IMR-90 (cell line): Measurements from ENCODE around the gene TDRD6. TPM values are rescaled to one million over a fixed set of nuclear protein-coding genes. Genes with fewer than 3 reads are reported as not detected.

ENCODE experiments used
- ATAC-seq: fragments of 200-7000 bp; cut with Tn5 transposase; 2 replicates; pipeline ENCODE4 v1.9.1; 2020; ENCODE audit warnings: low read depth, mild to moderate bottlenecking, moderate library complexity
- BruUV-seq: library from RNA; stranded (reverse); fragments of 400-500 nt; replicated peaks from 2 replicates; lab custom pipeline; 2021; lab: Mats Ljungman, UMichigan
- CTCF ChIA-PET: fragments of 300-600 bp; formaldehyde crosslinking; extraction: SDS; loops from one replicate; lab custom pipeline; 2021; ENCODE audit warnings: antibody characterized with exemption; lab: Yijun Ruan, JAX
- POLR2A ChIA-PET: fragments of 300-600 bp; sonication (Branson Sonifier 250); formaldehyde crosslinking; loops from one replicate; lab custom pipeline; 2022; ENCODE audit warnings: antibody characterized with exemption; ENCODE audit not compliant: unreplicated experiment; lab: Charles Lee
- DNase-seq: peaks from one replicate; pipeline ENCODE4 v3.0.0; 2013
- H2AFZ ChIP-seq: replicated peaks from 2 replicates; pipeline ENCODE3; 2013; ENCODE audit warnings: low read length, mild to moderate bottlenecking; ENCODE audit not compliant: poor library complexity
- H2AK5ac ChIP-seq: 2 replicates; pipeline ENCODE4 v1.6.1; 2013; ENCODE audit warnings: low read depth, low read length, inconsistent platforms
- H2AK9ac ChIP-seq: replicated peaks from 2 replicates; pipeline ENCODE3; 2013; ENCODE audit warnings: mild to moderate bottlenecking, low read depth, low read length, moderate library complexity; ENCODE audit not compliant: poor library complexity
- H2BK120ac ChIP-seq: 2 replicates; pipeline ENCODE4 v1.6.1; 2013; ENCODE audit warnings: low read depth, low read length, inconsistent platforms
- H2BK15ac ChIP-seq: 3 replicates; pipeline ENCODE4 v1.6.1; 2013; ENCODE audit warnings: low read depth, low read length, inconsistent platforms
- H2BK20ac ChIP-seq: 2 replicates; pipeline ENCODE4 v1.6.1; 2013; ENCODE audit warnings: low read depth, mild to moderate bottlenecking, inconsistent platforms, low read length, moderate library complexity
- H2BK5ac ChIP-seq: 2 replicates; pipeline ENCODE4 v1.6.1; 2013; ENCODE audit warnings: mild to moderate bottlenecking, low read depth, low read length, inconsistent platforms; ENCODE audit not compliant: poor library complexity, severe bottlenecking
- H3K14ac ChIP-seq: replicated peaks from 2 replicates; pipeline ENCODE4 v1.6.1; 2013; ENCODE audit warnings: low read depth, low read length, inconsistent platforms
- H3K18ac ChIP-seq: 2 replicates; pipeline ENCODE4 v1.6.1; 2013; ENCODE audit warnings: low read depth, low read length, control low read depth
- H3K23ac ChIP-seq: 2 replicates; pipeline ENCODE4 v1.6.1; 2013; ENCODE audit warnings: low read depth, low read length, inconsistent platforms
- H3K27ac ChIP-seq: 2 replicates; pipeline ENCODE4 v1.5.1; 2013; ENCODE audit warnings: mild to moderate bottlenecking, control low read depth, low read length; ENCODE audit not compliant: insufficient read depth
- H3K27me3 ChIP-seq: 2 replicates; pipeline ENCODE4 v1.6.1; 2013; ENCODE audit warnings: low read length; ENCODE audit not compliant: control insufficient read depth, insufficient read depth
- H3K36me3 ChIP-seq: 2 replicates; pipeline ENCODE4 v1.6.1; 2013; ENCODE audit warnings: low read length, mixed read lengths; ENCODE audit not compliant: control insufficient read depth, insufficient read depth
- H3K4ac ChIP-seq: 2 replicates; pipeline ENCODE4 v1.6.1; 2013; ENCODE audit warnings: low read depth, low read length, inconsistent platforms
- H3K4me1 ChIP-seq: 2 replicates; pipeline ENCODE4 v1.6.1; 2013; ENCODE audit warnings: low read length, mixed read lengths; ENCODE audit not compliant: control insufficient read depth, insufficient read depth
- H3K4me2 ChIP-seq: 2 replicates; pipeline ENCODE4 v1.6.1; 2013; ENCODE audit warnings: low read depth, mild to moderate bottlenecking, control low read depth, low read length, moderate library complexity
- H3K4me3 ChIP-seq: 2 replicates; pipeline ENCODE4 v1.5.1; 2013; ENCODE audit warnings: low read depth, mild to moderate bottlenecking, control low read depth, low read length, moderate library complexity; ENCODE audit not compliant: insufficient read depth
- H3K56ac ChIP-seq: 2 replicates; pipeline ENCODE4 v1.6.1; 2013; ENCODE audit warnings: low read length, inconsistent platforms; ENCODE audit not compliant: insufficient read depth; ENCODE audit errors: extremely low read depth
- H3K79me1 ChIP-seq, 2 experiments: 2 replicates each; pipeline ENCODE4 v1.6.1; 2013; ENCODE audit warnings: low read length in 2 of 2, inconsistent platforms in 1 of 2, low read depth in 1 of 2
- H3K9ac ChIP-seq: 2 replicates; pipeline ENCODE4 v1.6.1; 2013; ENCODE audit warnings: low read depth, low read length, control low read depth
- H3K9me1 ChIP-seq: 2 replicates; pipeline ENCODE4 v1.6.1; 2013; ENCODE audit warnings: low read length, inconsistent platforms; ENCODE audit not compliant: insufficient read depth
- H3K9me3 ChIP-seq: 2 replicates; pipeline ENCODE4 v1.6.1; 2013; ENCODE audit warnings: low read length; ENCODE audit not compliant: control insufficient read depth, insufficient read depth
- H4K20me1 ChIP-seq: 2 replicates; pipeline ENCODE4 v1.6.1; 2013; ENCODE audit warnings: low read length, inconsistent platforms; ENCODE audit not compliant: insufficient read depth
- H4K5ac ChIP-seq: 2 replicates; pipeline ENCODE4 v1.6.1; 2013; ENCODE audit warnings: mild to moderate bottlenecking, low read depth, low read length, control low read depth
- H4K8ac ChIP-seq, 2 experiments: 2 replicates each; pipeline ENCODE4 v1.6.1; 2013; ENCODE audit warnings: low read depth in 2 of 2, low read length in 2 of 2, control low read depth in 1 of 2, inconsistent platforms in 1 of 2
- H4K91ac ChIP-seq: 2 replicates; pipeline ENCODE4 v1.6.1; 2013; ENCODE audit warnings: low read depth, low read length, inconsistent platforms; ENCODE audit not compliant: insufficient read depth
- BHLHE40 ChIP-seq: fragments of 150-350 bp; IDR thresholded peaks from 2 replicates; pipeline ENCODE4 v1.6.1; 2016; ENCODE audit warnings: mild to moderate bottlenecking, low read depth, low read length
- CTCF ChIP-seq: conservative IDR thresholded peaks from 2 replicates; pipeline ENCODE4 v1.5.1; 2012; ENCODE audit warnings: mild to moderate bottlenecking, low read depth, low read length, improper control_type of control experiment
- FOS ChIP-seq: fragments of 150-350 bp; IDR thresholded peaks from 2 replicates; pipeline ENCODE4 v1.6.1; 2016; ENCODE audit warnings: low read depth, low read length
- MXI1 ChIP-seq: IDR thresholded peaks from 2 replicates; pipeline ENCODE4 v1.6.1; 2012; ENCODE audit warnings: low read depth, mild to moderate bottlenecking, low read length, moderate library complexity, borderline replicate concordance
- RCOR1 ChIP-seq: IDR thresholded peaks from 2 replicates; pipeline ENCODE4 v1.6.1; 2012; ENCODE audit warnings: mild to moderate bottlenecking, low read length, improper control_type of control experiment; ENCODE audit not compliant: insufficient replicate concordance
- RFX5 ChIP-seq: IDR thresholded peaks from 2 replicates; pipeline ENCODE4 v1.8.0; 2012; ENCODE audit warnings: low read depth, mild to moderate bottlenecking, low read length, moderate library complexity
- SMC3 ChIP-seq: fragments of 150-350 bp; IDR thresholded peaks from 2 replicates; pipeline ENCODE4 v1.6.1; 2016; ENCODE audit warnings: low read depth, mild to moderate bottlenecking, antibody characterized with exemption, low read length, moderate library complexity
- WGBS, 2 experiments: methylation state at CpG; one replicate each; pipeline versions ENCODE4 v1.1.5 to v1.1.7; 2013; ENCODE audit warnings: missing lambda C conversion rate in 2 of 2; ENCODE audit not compliant: insufficient read length in 1 of 2; ENCODE audit errors: extremely low coverage in 2 of 2; 5-methylcytosine and 5-hydroxymethylcytosine counted together
- dilution Hi-C: fragments of 300-500 bp; cut with HindIII; formaldehyde crosslinking; loops from one replicate; pipeline ENCODE4 v1.14.3; 2018; ENCODE audit warnings: low sequenced_read_pairs; ENCODE audit not compliant: unreplicated experiment
- in situ Hi-C: fragments of 300-500 bp; cut with MboI; formaldehyde crosslinking; loops from 3 replicates; pipeline ENCODE4 v1.14.3; 2019; ENCODE audit warnings: low sequenced_read_pairs, inconsistent platforms, mixed read lengths
- intact Hi-C: fragments of 100-400 bp; cut with micrococcal nuclease; formaldehyde crosslinking; loops from 2 replicates; pipeline ENCODE4 v1.10.0; 2022
- polyA plus RNA-seq, 3 experiments: library from polyadenylated mRNA; depleted of rRNA; stranded (reverse); fragments of >200 nt; gene quantifications; 2 replicates each; pipeline ENCODE4 v1.2.3, GENCODE V29; 2012; ENCODE audit warnings: low replicate concordance in 1 of 3
- total RNA-seq: library from RNA; depleted of rRNA; stranded (reverse); fragments of >200 nt; gene quantifications from 2 replicates; pipeline ENCODE4 v1.2.3, GENCODE V29; 2012
- TF ChIP-seq, protein P1 (sequence below): fragments of 150-350 bp; IDR thresholded peaks from 2 replicates; pipeline ENCODE4 v1.6.1; 2017; ENCODE audit warnings: mild to moderate bottlenecking, antibody characterized with exemption, low read length, low read depth

TDRD6 gene
- total and polyA plus RNA-seq, 2 of the 4 experiments (the other 2 are of a cell fraction) = not detected

- Histone ChIP-seq H4K8ac (no peak overlapping the region), H2AK5ac (no peak overlapping the region), H3K79me1 (no peaks in the 10 kb centered on the region), H3K27ac (no peak overlapping the region), H4K91ac (no peak overlapping the region), H3K4me1 (0 out of 2 replicates have a peak, but pooled peaks cover 2% of the 10 kb centered on the region), H4K20me1 (no peaks in the 10 kb centered on the region), H3K4me3 (no peak overlapping the region), H3K27me3 (peaks cover 26% of the 10 kb centered on the region), H3K9ac (no peak overlapping the region), H3K14ac (no peak overlapping the region), H2AFZ (no peak overlapping the region), H2AK9ac (no peak overlapping the region), H3K23ac (no peak overlapping the region), H3K4me2 (no peak overlapping the region), H3K9me3 (no peaks in the 10 kb centered on the region), H2BK5ac (no peak overlapping the region), H2BK120ac (no peak overlapping the region), H3K18ac (no peak overlapping the region), H3K4ac (no peak overlapping the region), H4K5ac (no peak overlapping the region), H3K56ac (no peak overlapping the region), H2BK15ac (no peak overlapping the region), H3K9me1 (no peaks in the 10 kb centered on the region), H2BK20ac (no peak overlapping the region), H3K36me3 (no peaks in the 10 kb centered on the region)
- ChIA-PET POLR2A (no interaction called here), CTCF (no interaction called here)
- TF ChIP-seq MXI1 (no peak), CTCF (no peak), SMC3 (no peak), RCOR1 (no peak), RFX5 (no peak), FOS (no peak), BHLHE40 (no peak)
- TF ChIP-seq, protein P1, sequence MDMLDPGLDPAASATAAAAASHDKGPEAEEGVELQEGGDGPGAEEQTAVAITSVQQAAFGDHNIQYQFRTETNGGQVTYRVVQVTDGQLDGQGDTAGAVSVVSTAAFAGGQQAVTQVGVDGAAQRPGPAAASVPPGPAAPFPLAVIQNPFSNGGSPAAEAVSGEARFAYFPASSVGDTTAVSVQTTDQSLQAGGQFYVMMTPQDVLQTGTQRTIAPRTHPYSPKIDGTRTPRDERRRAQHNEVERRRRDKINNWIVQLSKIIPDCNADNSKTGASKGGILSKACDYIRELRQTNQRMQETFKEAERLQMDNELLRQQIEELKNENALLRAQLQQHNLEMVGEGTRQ = no peak
- WGBS, 2 experiments = no CpG with 5 or more reads among the region's 4 CpGs
- ATAC-seq (no peak), DNase-seq (no peak)
- dilution Hi-C loops (no loop called here), in situ Hi-C loops (no loop called here), intact Hi-C loops (no loop called here)
- BruUV-seq = no TSS peak
Observed at GRCh38 chr6:46730921-46731461, 43.3 kb downstream of the TDRD6 start.
